Upper lobe of right lung (tissue), 1 donor: ENCODE measurements around the gene C2CD2. TPM values are rescaled to one million over a fixed set of nuclear protein-coding genes. Genes with fewer than 3 reads are reported as not detected.
A peak's percentile ranks its signal among the peaks of the same experiment; 100 is the strongest.

Experiments
- ATAC-seq: fragments of 200-7000 bp; cut with Tn5 transposase; one replicate; pipeline ENCODE4 v1.9.1; 2020; ENCODE audit warnings: mild to moderate bottlenecking, moderate library complexity
- DNase-seq: peaks from one replicate; pipeline ENCODE4 v3.0.0-alpha.2; 2020
- H3K27ac ChIP-seq: fragments of 200-600 bp; one replicate; pipeline ENCODE4 v1.8.0; 2022
- H3K27me3 ChIP-seq: fragments of 200-600 bp; one replicate; pipeline ENCODE4 v1.8.0; 2022; ENCODE audit warnings: mild to moderate bottlenecking
- H3K36me3 ChIP-seq: fragments of 200-600 bp; one replicate; pipeline ENCODE4 v1.8.0; 2022
- H3K4me1 ChIP-seq: fragments of 200-600 bp; one replicate; pipeline ENCODE4 v1.8.0; 2022
- H3K4me3 ChIP-seq: fragments of 200-600 bp; one replicate; pipeline ENCODE4 v1.8.0; 2022; ENCODE audit warnings: mild to moderate bottlenecking
- H3K9me3 ChIP-seq: fragments of 200-600 bp; one replicate; pipeline ENCODE4 v1.8.0; 2022
- CTCF ChIP-seq: fragments of 200-600 bp; IDR thresholded peaks from one replicate; pipeline ENCODE4 v1.8.0; 2022; ENCODE audit warnings: antibody characterized with exemption
- intact Hi-C: fragments of 100-400 bp; cut with DNase I; formaldehyde crosslinking; loops from one replicate; pipeline ENCODE4 v1.11.0; 2022
- total RNA-seq: library from RNA; stranded (reverse); fragmentation: NEBNext Ultra II Directional; extraction: Animal tissue kit (Norgen Biotek cat#: 25700); gene quantifications from one replicate; pipeline ENCODE4 v1.2.1, GENCODE V29; 2021
- donor health status: DM: no; HTN: yes; CAD: no; lungs with severe emphysema.

C2CD2 gene
- total RNA-seq, 1 donor from 2014 or later: 26.4 TPM

GRCh38 chr21:41907496-41908258 lies 46.1 kb downstream of the C2CD2 start:
- intact Hi-C loops: no loop called here
- no peak for TF ChIP-seq CTCF
- H3K27me3 ChIP-seq: no peaks in the 10 kb centered on the region
- ATAC-seq (no peak), DNase-seq (no peak)
- H3K4me1 ChIP-seq: no peaks in the 10 kb centered on the region
- H3K9me3 ChIP-seq: no peaks in the 10 kb centered on the region
- no peak overlapping the region for H3K4me3 ChIP-seq
- peaks cover 60% of the 10 kb centered on the region for H3K36me3 ChIP-seq
- H3K27ac ChIP-seq: no peak overlapping the region

- peaks cover 51% of the 10 kb centered on the region for H3K36me3 ChIP-seq
- no peak overlapping the region for H3K27ac ChIP-seq
- DNase-seq: no peak
- H3K4me1 ChIP-seq: no peaks in the 10 kb centered on the region
- H3K9me3 ChIP-seq: no peaks in the 10 kb centered on the region
- intact Hi-C loops: no loop called here
- H3K27me3 ChIP-seq: no peaks in the 10 kb centered on the region
- no peak for ATAC-seq
- H3K4me3 ChIP-seq: no peak overlapping the region
- TF ChIP-seq CTCF: no peak
These were observed 47.0 kb downstream of the C2CD2 start for GRCh38 chr21:41906770-41907169.

GRCh38 chr21:41903559-41904351 lies 50.1 kb downstream of the C2CD2 start:
- no peak overlapping the region for H3K27ac ChIP-seq
- no peaks in the 10 kb centered on the region for H3K27me3 ChIP-seq
- no peaks in the 10 kb centered on the region for H3K9me3 ChIP-seq
- DNase-seq (no peak), ATAC-seq (peak; percentile 24)
- H3K36me3 ChIP-seq: peaks cover 26% of the 10 kb centered on the region
- no peaks in the 10 kb centered on the region for H3K4me1 ChIP-seq
- no peak for TF ChIP-seq CTCF
- H3K4me3 ChIP-seq: no peak overlapping the region
- intact Hi-C loops: no loop called here

- H3K36me3 ChIP-seq: peaks cover 20% of the 10 kb centered on the region
- no peaks in the 10 kb centered on the region for H3K27me3 ChIP-seq
- intact Hi-C loops: no loop called here
These were observed 50.9 kb downstream of the C2CD2 start for GRCh38 chr21:41902946-41903345.

GRCh38 chr21:41901782-41902181 lies 52.0 kb downstream of the C2CD2 start:
- Histone ChIP-seq H3K27ac (no peak overlapping the region), H3K4me1 (no peaks in the 10 kb centered on the region), H3K27me3 (no peaks in the 10 kb centered on the region), H3K9me3 (no peaks in the 10 kb centered on the region), H3K4me3 (no peak overlapping the region), H3K36me3 (peaks cover 9% of the 10 kb centered on the region)
- no peak for TF ChIP-seq CTCF
- ATAC-seq (no peak), DNase-seq (no peak)
- intact Hi-C loops: no loop called here

More at GRCh38 chr21:41902946-41903345, 50.9 kb downstream of the C2CD2 start:
- H3K9me3 ChIP-seq: no peaks in the 10 kb centered on the region
- ATAC-seq: no peak
- no peak overlapping the region for H3K27ac ChIP-seq
- no peak overlapping the region for H3K4me3 ChIP-seq
- no peak for DNase-seq
- H3K4me1 ChIP-seq: no peaks in the 10 kb centered on the region
- TF ChIP-seq CTCF: no peak
